WTC11 (cell line): ENCODE measurements around the gene DIP2A. TPM values are rescaled to one million over a fixed set of nuclear protein-coding genes. Genes with fewer than 3 reads are reported as not detected.

Source experiments
- ATAC-seq: fragments of 200-7000 bp; cut with Tn5 transposase; 2 replicates; pipeline ENCODE4 v1.10.0; 2021; ENCODE audit warnings: mild to moderate bottlenecking, moderate library complexity
- CTCF ChIA-PET: fragments of 300-600 bp; sonication (Branson Sonifier 250); formaldehyde crosslinking; loops from one replicate; lab custom pipeline; 2021; ENCODE audit warnings: antibody characterized with exemption; lab: Charles Lee
- POLR2A ChIA-PET: fragments of 350-600 bp; sonication (Branson Sonifier 250); formaldehyde crosslinking; loops from one replicate; lab custom pipeline; 2021; ENCODE audit warnings: antibody characterized with exemption; lab: Charles Lee
- DNase-seq: peaks from one replicate; pipeline ENCODE4 v3.0.0; 2021; ENCODE audit warnings: low spot score
- H3K27ac Mint-ChIP-seq: 2 replicates; pipeline ENCODE4 v1.8.0; 2021; ENCODE audit warnings: mixed read lengths
- H3K27me3 Mint-ChIP-seq: 2 replicates; pipeline ENCODE4 v1.8.0; 2021; ENCODE audit warnings: low read depth, mild to moderate bottlenecking, moderate library complexity, mixed read lengths
- H3K36me3 Mint-ChIP-seq: 2 replicates; pipeline ENCODE4 v1.8.0; 2021; ENCODE audit warnings: mixed read lengths
- H3K4me1 Mint-ChIP-seq: 2 replicates; pipeline ENCODE4 v1.8.0; 2022; ENCODE audit warnings: mixed read lengths
- H3K4me3 Mint-ChIP-seq: 2 replicates; pipeline ENCODE4 v1.8.0; 2021; ENCODE audit warnings: mild to moderate bottlenecking, moderate library complexity, mixed read lengths
- H3K9me3 Mint-ChIP-seq: 2 replicates; pipeline ENCODE4 v1.8.0; 2021; ENCODE audit warnings: mixed read lengths
- CBFB ChIP-seq: sonication (generic); formaldehyde crosslinking; IDR thresholded peaks from 2 replicates; pipeline ENCODE4 v1.8.1; 2022; ENCODE audit warnings: mild to moderate bottlenecking, low read depth, missing genetic modification reagents
- E2F5 ChIP-seq: sonication (generic); formaldehyde crosslinking; IDR thresholded peaks from 2 replicates; pipeline ENCODE4 v1.8.1; 2022; ENCODE audit warnings: mild to moderate bottlenecking, moderate library complexity, missing genetic modification reagents
- ELF4 ChIP-seq: sonication (generic); formaldehyde crosslinking; IDR thresholded peaks from 2 replicates; pipeline ENCODE4 v1.8.1; 2022; ENCODE audit warnings: low read depth, mild to moderate bottlenecking, moderate library complexity, missing genetic modification reagents
- FOXJ3 ChIP-seq: sonication (generic); formaldehyde crosslinking; IDR thresholded peaks from 2 replicates; pipeline ENCODE4 v1.9.0; 2021; ENCODE audit warnings: missing genetic modification reagents, mild to moderate bottlenecking, borderline replicate concordance
- FOXK1 ChIP-seq: sonication (generic); formaldehyde crosslinking; IDR thresholded peaks from 2 replicates; pipeline ENCODE4 v1.8.0; 2022; ENCODE audit warnings: mild to moderate bottlenecking, moderate library complexity, missing genetic modification reagents
- FOXP4 ChIP-seq: sonication (generic); formaldehyde crosslinking; IDR thresholded peaks from 2 replicates; pipeline ENCODE4 v1.8.0; 2022; ENCODE audit warnings: mild to moderate bottlenecking, missing genetic modification reagents
- HMGXB4 ChIP-seq: sonication (generic); formaldehyde crosslinking; IDR thresholded peaks from 2 replicates; pipeline ENCODE4 v1.8.1; 2023; ENCODE audit warnings: mild to moderate bottlenecking, moderate library complexity, missing genetic modification reagents
- KAT7 ChIP-seq: sonication (generic); formaldehyde crosslinking; IDR thresholded peaks from 2 replicates; pipeline ENCODE4 v1.8.1; 2023; ENCODE audit warnings: missing genetic modification reagents, mild to moderate bottlenecking, borderline replicate concordance
- MLX ChIP-seq: sonication (generic); formaldehyde crosslinking; IDR thresholded peaks from 2 replicates; pipeline ENCODE4 v1.8.1; 2023; ENCODE audit warnings: mild to moderate bottlenecking, missing genetic modification reagents, moderate library complexity
- MXD4 ChIP-seq: fragments of 250-450 bp; sonication (Bioruptor Pico); IDR thresholded peaks from 2 replicates; pipeline ENCODE4 v1.8.0; 2021; ENCODE audit warnings: mild to moderate bottlenecking, moderate library complexity, borderline replicate concordance
- NFATC4 ChIP-seq: fragments of 250-450 bp; sonication (Bioruptor Pico); IDR thresholded peaks from 2 replicates; pipeline ENCODE4 v1.9.0; 2021; ENCODE audit warnings: mild to moderate bottlenecking
- PRDM15 ChIP-seq: sonication (generic); formaldehyde crosslinking; IDR thresholded peaks from 2 replicates; pipeline ENCODE4 v1.8.0; 2022; ENCODE audit warnings: missing genetic modification reagents
- PRRX2 ChIP-seq: fragments of 250-450 bp; sonication (Bioruptor Pico); IDR thresholded peaks from 2 replicates; pipeline ENCODE4 v1.8.0; 2021; ENCODE audit warnings: mild to moderate bottlenecking
- SP1 ChIP-seq: sonication (generic); formaldehyde crosslinking; conservative IDR thresholded peaks from 2 replicates; pipeline ENCODE4 v1.8.1; 2022; ENCODE audit warnings: missing genetic modification reagents
- TP53 ChIP-seq: sonication (generic); formaldehyde crosslinking; IDR thresholded peaks from 2 replicates; pipeline ENCODE4 v1.8.1; 2023; ENCODE audit warnings: mild to moderate bottlenecking, missing genetic modification reagents
- USF2 ChIP-seq: sonication (generic); formaldehyde crosslinking; IDR thresholded peaks from 2 replicates; pipeline ENCODE4 v1.8.1; 2023; ENCODE audit warnings: mild to moderate bottlenecking, missing genetic modification reagents, moderate library complexity
- ZNF219 ChIP-seq: sonication (generic); formaldehyde crosslinking; IDR thresholded peaks from 2 replicates; pipeline ENCODE4 v1.8.0; 2023; ENCODE audit warnings: missing genetic modification reagents, mild to moderate bottlenecking, borderline replicate concordance
- ZNF281 ChIP-seq: sonication (generic); formaldehyde crosslinking; IDR thresholded peaks from 2 replicates; pipeline ENCODE4 v1.8.0; 2023; ENCODE audit warnings: mild to moderate bottlenecking, missing genetic modification reagents
- ZNF512 ChIP-seq: sonication (generic); formaldehyde crosslinking; IDR thresholded peaks from 2 replicates; pipeline ENCODE4 v1.8.1; 2022; ENCODE audit warnings: missing genetic modification reagents, borderline replicate concordance
- total RNA-seq: library from RNA; stranded (reverse); gene quantifications from 3 replicates; pipeline ENCODE4 v1.2.3, GENCODE V29; 2021

The DIP2A gene
- total RNA-seq, 1 experiment from 2014 or later: 39.4 TPM

GRCh38 chr21:46409641-46410406 lies 48.9 kb upstream of the DIP2A start:
- H3K4me3 Mint-ChIP-seq: 0 out of 2 replicates have a peak overlapping the region, but pooled peaks have one; percentile 11
- peak overlapping the region; percentile 98 for H3K27ac Mint-ChIP-seq
- peaks cover 32% of the 10 kb centered on the region for H3K4me1 Mint-ChIP-seq
- H3K36me3 Mint-ChIP-seq: peaks cover 9% of the 10 kb centered on the region
- CTCF ChIA-PET: interaction anchor here (0.6 kb wide), 2 partner anchors 16 to 257 kb away, joined by 3 to 4 read pairs; no protein-coding TSS in a partner anchor
- no peak for DNase-seq
- TF ChIP-seq FOXP4 (CRISPR knock-in tag) (peak; percentile 82; the same call in 1 of the 2 replicates), HMGXB4 (CRISPR knock-in tag) (no peak), FOXK1 (CRISPR knock-in tag) (no peak)
- H3K27me3 Mint-ChIP-seq: no peaks in the 10 kb centered on the region
- POLR2A ChIA-PET: interaction anchor here (0.7 kb wide), 1 partner anchor 32 kb away, joined by 8 read pairs; no protein-coding TSS in a partner anchor
- no peaks in the 10 kb centered on the region for H3K9me3 Mint-ChIP-seq
- ATAC-seq: peak; percentile 35

GRCh38 chr21:46410516-46410915 lies 48.2 kb upstream of the DIP2A start:
- H3K4me1 Mint-ChIP-seq: peaks cover 32% of the 10 kb centered on the region
- ATAC-seq (no peak), DNase-seq (no peak)
- POLR2A ChIA-PET: no interaction called here
- no peak overlapping the region for H3K4me3 Mint-ChIP-seq
- H3K27ac Mint-ChIP-seq: peak overlapping the region; percentile 98
- H3K27me3 Mint-ChIP-seq: no peaks in the 10 kb centered on the region
- H3K36me3 Mint-ChIP-seq: peaks cover 9% of the 10 kb centered on the region
- CTCF ChIA-PET: interaction anchor here (1.0 kb wide), 1 partner anchor 25 kb away, joined by 3 read pairs; no protein-coding TSS in a partner anchor
- H3K9me3 Mint-ChIP-seq: no peaks in the 10 kb centered on the region
- TF ChIP-seq KAT7 (no peak), TP53 (no peak), CBFB (CRISPR knock-in tag) (no peak), PRRX2 (CRISPR knock-in tag) (no peak), ZNF219 (CRISPR knock-in tag) (no peak), MLX (no peak), E2F5 (no peak), MXD4 (no peak), FOXJ3 (no peak), USF2 (no peak), ELF4 (CRISPR knock-in tag) (no peak), NFATC4 (CRISPR knock-in tag) (no peak), ZNF512 (no peak), PRDM15 (CRISPR knock-in tag) (no peak), SP1 (CRISPR knock-in tag) (no peak), ZNF281 (CRISPR knock-in tag) (no peak)
